GM12878 (cell line): ENCODE data around the gene GAL.

Experiments used
- ATF7 ChIP-seq: fragments of 450-650 bp; IDR thresholded peaks from 2 replicates; pipeline ENCODE4 v1.6.1; 2016; ENCODE audit warnings: low read depth, mild to moderate bottlenecking
- CTCF ChIP-seq, 3 experiments: IDR thresholded peaks in 2 of 3; conservative IDR thresholded peaks in 1 of 3; 2 replicates each; pipeline ENCODE4 v1.5.1; 2011; ENCODE audit warnings: low read depth in 3 of 3, low read length in 3 of 3, mild to moderate bottlenecking in 3 of 3, control low read depth in 2 of 3, moderate library complexity in 2 of 3, inconsistent platforms in 1 of 3, mixed read lengths in 1 of 3; ENCODE audit not compliant: control insufficient read depth in 2 of 3, insufficient read depth in 1 of 3; ENCODE audit errors: extremely low read depth in 1 of 3
- FOXK2 ChIP-seq: fragments of 450-650 bp; IDR thresholded peaks from 2 replicates; pipeline ENCODE4 v1.6.1; 2017; ENCODE audit warnings: mild to moderate bottlenecking, moderate library complexity
- GATAD2B ChIP-seq: fragments of 450-650 bp; conservative IDR thresholded peaks from 2 replicates; pipeline ENCODE4 v1.6.1; 2017; ENCODE audit warnings: low read depth, mild to moderate bottlenecking, moderate library complexity
- IKZF2 ChIP-seq, 2 experiments: fragments of 450-650 bp; IDR thresholded peaks; 2 replicates each; pipeline ENCODE4 v1.6.1; 2017; ENCODE audit warnings: mild to moderate bottlenecking in 2 of 2, moderate library complexity in 2 of 2
- KDM1A ChIP-seq: fragments of 200-600 bp; sonication (generic); IDR thresholded peaks from 2 replicates; pipeline ENCODE4 v1.6.1; 2016; ENCODE audit warnings: borderline replicate concordance
- NKRF ChIP-seq: fragments of 450-650 bp; conservative IDR thresholded peaks from 2 replicates; pipeline ENCODE4 v1.6.1; 2017; ENCODE audit warnings: mild to moderate bottlenecking, moderate library complexity
- NR2F1 ChIP-seq: fragments of 450-650 bp; conservative IDR thresholded peaks from 2 replicates; pipeline ENCODE4 v1.6.1; 2017; ENCODE audit warnings: mild to moderate bottlenecking
- POLR2A ChIP-seq: IDR thresholded peaks from 2 replicates; pipeline ENCODE4 v1.6.1; 2011; ENCODE audit warnings: low read depth, mild to moderate bottlenecking, low read length
- POU2F2 ChIP-seq: IDR thresholded peaks from 3 replicates; pipeline ENCODE4 v1.6.1; 2011; ENCODE audit warnings: low read depth, mild to moderate bottlenecking, low read length, borderline replicate concordance
- SP1 ChIP-seq: IDR thresholded peaks from one replicate; pipeline ENCODE4 v1.6.1; 2011; ENCODE audit warnings: low read depth, low read length
- YY1 ChIP-seq: IDR thresholded peaks from 2 replicates; pipeline ENCODE4 v1.6.1; 2011; ENCODE audit warnings: low read depth, mild to moderate bottlenecking, low read length
- ZBTB33 ChIP-seq: fragments of 450-650 bp; IDR thresholded peaks from 2 replicates; pipeline ENCODE4 v1.6.1; 2017; ENCODE audit warnings: mild to moderate bottlenecking
- TF ChIP-seq, protein P1 (sequence below): fragments of 450-650 bp; IDR thresholded peaks from 2 replicates; pipeline ENCODE4 v1.6.1; 2017; ENCODE audit warnings: mild to moderate bottlenecking, low read depth, inconsistent platforms; ENCODE audit not compliant: poor library complexity, severe bottlenecking

DNA sequence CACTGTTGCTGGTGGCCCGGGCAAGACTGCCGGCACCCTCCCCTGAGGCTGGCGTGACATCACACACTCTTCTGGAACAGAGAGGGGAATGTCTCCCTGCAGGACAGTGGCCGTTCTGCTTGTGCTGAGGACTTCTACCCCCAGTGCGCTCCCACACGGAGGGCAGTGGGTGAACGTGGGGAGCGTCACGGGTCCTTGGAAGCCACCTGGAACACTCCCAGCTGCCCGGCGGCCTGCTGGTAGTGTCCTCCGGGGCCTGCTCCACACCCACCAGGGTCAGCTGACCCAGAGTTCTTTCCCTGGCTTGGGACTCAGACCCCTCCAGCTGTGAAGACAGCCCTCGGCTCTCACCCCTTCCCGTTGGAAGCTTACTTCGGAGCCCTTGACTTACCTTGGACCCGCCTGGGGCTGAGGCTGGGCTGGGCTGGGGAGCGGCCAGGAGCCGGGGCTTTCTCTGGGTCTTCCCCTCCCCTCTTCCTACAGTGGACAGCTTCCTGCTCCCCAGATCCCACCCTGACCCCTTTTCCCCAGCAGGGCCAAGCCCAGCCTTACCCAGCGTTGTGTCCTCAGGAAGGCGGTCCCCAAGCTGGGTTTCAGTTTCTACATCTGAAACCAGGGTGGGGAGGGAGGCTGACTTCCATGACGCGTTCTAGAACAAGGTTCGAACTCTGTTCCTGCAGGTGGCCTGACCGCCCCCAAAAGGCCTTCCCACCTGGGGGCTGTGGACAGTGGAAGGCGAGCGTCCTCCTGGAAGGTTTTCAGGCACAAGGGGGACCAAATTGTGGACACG lies 14.8 kb upstream of the GAL start:
- no peak for TF ChIP-seq POU2F2
- TF ChIP-seq SP1: no peak
- no peak for TF ChIP-seq ZBTB33
- TF ChIP-seq, protein P1, sequence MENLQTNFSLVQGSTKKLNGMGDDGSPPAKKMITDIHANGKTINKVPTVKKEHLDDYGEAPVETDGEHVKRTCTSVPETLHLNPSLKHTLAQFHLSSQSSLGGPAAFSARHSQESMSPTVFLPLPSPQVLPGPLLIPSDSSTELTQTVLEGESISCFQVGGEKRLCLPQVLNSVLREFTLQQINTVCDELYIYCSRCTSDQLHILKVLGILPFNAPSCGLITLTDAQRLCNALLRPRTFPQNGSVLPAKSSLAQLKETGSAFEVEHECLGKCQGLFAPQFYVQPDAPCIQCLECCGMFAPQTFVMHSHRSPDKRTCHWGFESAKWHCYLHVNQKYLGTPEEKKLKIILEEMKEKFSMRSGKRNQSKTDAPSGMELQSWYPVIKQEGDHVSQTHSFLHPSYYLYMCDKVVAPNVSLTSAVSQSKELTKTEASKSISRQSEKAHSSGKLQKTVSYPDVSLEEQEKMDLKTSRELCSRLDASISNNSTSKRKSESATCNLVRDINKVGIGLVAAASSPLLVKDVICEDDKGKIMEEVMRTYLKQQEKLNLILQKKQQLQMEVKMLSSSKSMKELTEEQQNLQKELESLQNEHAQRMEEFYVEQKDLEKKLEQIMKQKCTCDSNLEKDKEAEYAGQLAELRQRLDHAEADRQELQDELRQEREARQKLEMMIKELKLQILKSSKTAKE: no peak
- no peak for TF ChIP-seq GATAD2B
- TF ChIP-seq POLR2A: no peak
- no peak for TF ChIP-seq NR2F1
- no peak for TF ChIP-seq ATF7
- no peak for TF ChIP-seq IKZF2 (IDR thresholded peaks at IDR 0.05)
- TF ChIP-seq YY1: no peak
- no peak for TF ChIP-seq FOXK2
- no peak for TF ChIP-seq NKRF
- TF ChIP-seq KDM1A: no peak
- TF ChIP-seq CTCF (IDR thresholded peaks at IDR 0.05 in 2 of 3, conservative IDR thresholded peaks at IDR 0.05 in 1 of 3; ENCODE audit: control insufficient read depth in 2 of 3, extremely low read depth in 1 of 3, insufficient read depth in 1 of 3, low read depth in 3 of 3, low read length in 3 of 3): no peak
